ENCODE data around the gene APBB2. TPM values are rescaled to one million over a fixed set of nuclear protein-coding genes. Genes with fewer than 3 reads are reported as not detected.

Gene APBB2
- total RNA-seq, 1 experiment from 2014 or later = 80.7 TPM

GRCh38 chr4:40788331-40788730 lies 426.0 kb downstream of the APBB2 start:
- TF ChIP-seq CTCF (IDR thresholded peaks at IDR 0.05; ENCODE audit: insufficient read depth in 1 of 2, low read depth in 1 of 2, low read length in 1 of 2, severe bottlenecking in 1 of 2, unreplicated experiment in 1 of 2) = no peak

GRCh38 chr4:40785727-40786126 lies 428.6 kb downstream of the APBB2 start:
- no peak for DNase-seq
- no TSS peak for BruUV-seq (replicated peaks)
- Mint-ChIP-seq H3K9me3 (ENCODE audit: unreplicated experiment) (no peaks in the 10 kb centered on the region), H3K36me3 (ENCODE audit: insufficient read depth, unreplicated experiment) (no peaks in the 10 kb centered on the region), H3K4me1 (ENCODE audit: low read depth, unreplicated experiment) (no peaks in the 10 kb centered on the region), H3K4me3 (ENCODE audit: unreplicated experiment) (no peak overlapping the region), H3K27me3 (ENCODE audit: insufficient read depth, unreplicated experiment) (no peaks in the 10 kb centered on the region), H3K27ac (ENCODE audit: unreplicated experiment) (no peak overlapping the region)
- no peak overlapping the region for H3K4me3 ChIP-seq (ENCODE audit: low read depth, low read length)
- ChIA-PET CTCF (no interaction called here), POLR2A (no interaction called here)
- TF ChIP-seq CTCF (IDR thresholded peaks at IDR 0.05; ENCODE audit: insufficient read depth in 1 of 2, low read depth in 1 of 2, low read length in 1 of 2, severe bottlenecking in 1 of 2, unreplicated experiment in 1 of 2) = no peak
- H3K27me3 ChIP-seq (replicated peaks; ENCODE audit: control insufficient read depth, insufficient read depth, low read length) = no peaks in the 10 kb centered on the region
- H3K9me3 ChIP-seq = no peaks in the 10 kb centered on the region
- intact Hi-C loops (cut with micrococcal nuclease; ENCODE audit: unreplicated experiment) = no loop called here
- H3K36me3 ChIP-seq (ENCODE audit: control insufficient read depth, insufficient read depth, low read length) = no peaks in the 10 kb centered on the region
- H3K4me1 ChIP-seq = no peaks in the 10 kb centered on the region

More at GRCh38 chr4:40788331-40788730, 426.0 kb downstream of the APBB2 start:
- Mint-ChIP-seq H3K4me1 (ENCODE audit: low read depth, unreplicated experiment) (no peaks in the 10 kb centered on the region), H3K36me3 (ENCODE audit: insufficient read depth, unreplicated experiment) (no peaks in the 10 kb centered on the region), H3K4me3 (ENCODE audit: unreplicated experiment) (no peak overlapping the region), H3K27ac (ENCODE audit: unreplicated experiment) (no peak overlapping the region), H3K27me3 (ENCODE audit: insufficient read depth, unreplicated experiment) (no peaks in the 10 kb centered on the region), H3K9me3 (ENCODE audit: unreplicated experiment) (no peaks in the 10 kb centered on the region)
- BruUV-seq (replicated peaks) = no TSS peak
- CTCF ChIA-PET = no interaction called here
- H3K27me3 ChIP-seq (replicated peaks; ENCODE audit: control insufficient read depth, insufficient read depth, low read length) = no peaks in the 10 kb centered on the region
- H3K4me3 ChIP-seq (ENCODE audit: low read depth, low read length) = no peak overlapping the region
- H3K36me3 ChIP-seq (ENCODE audit: control insufficient read depth, insufficient read depth, low read length) = no peaks in the 10 kb centered on the region
- DNase-seq = no peak
- POLR2A ChIA-PET = no interaction called here
- H3K9me3 ChIP-seq = no peaks in the 10 kb centered on the region
- intact Hi-C loops (cut with micrococcal nuclease; ENCODE audit: unreplicated experiment) = no loop called here
- H3K4me1 ChIP-seq = no peaks in the 10 kb centered on the region

- BruUV-seq (replicated peaks) = no TSS peak
- Histone ChIP-seq H3K4me1 (no peaks in the 10 kb centered on the region), H3K9me3 (no peaks in the 10 kb centered on the region), H3K36me3 (ENCODE audit: control insufficient read depth, insufficient read depth, low read length) (no peaks in the 10 kb centered on the region; the same call in 1 of the 2 replicates), H3K27me3 (replicated peaks; ENCODE audit: control insufficient read depth, insufficient read depth, low read length) (no peaks in the 10 kb centered on the region), H3K4me3 (ENCODE audit: low read depth, low read length) (no peak overlapping the region)
- no peak for DNase-seq
- Mint-ChIP-seq H3K27me3 (ENCODE audit: insufficient read depth, unreplicated experiment) (no peaks in the 10 kb centered on the region), H3K27ac (ENCODE audit: unreplicated experiment) (no peak overlapping the region), H3K4me1 (ENCODE audit: low read depth, unreplicated experiment) (no peaks in the 10 kb centered on the region), H3K4me3 (ENCODE audit: unreplicated experiment) (no peak overlapping the region), H3K9me3 (ENCODE audit: unreplicated experiment) (no peaks in the 10 kb centered on the region), H3K36me3 (ENCODE audit: insufficient read depth, unreplicated experiment) (no peaks in the 10 kb centered on the region)
- ChIA-PET POLR2A (no interaction called here), CTCF (interaction anchor here (0.7 kb wide), 1 partner anchor 1124 kb away, joined by 3 read pairs; no protein-coding TSS in a partner anchor)
- intact Hi-C loops (cut with micrococcal nuclease; ENCODE audit: unreplicated experiment) = no loop called here
- no peak for TF ChIP-seq CTCF (IDR thresholded peaks at IDR 0.05; ENCODE audit: insufficient read depth in 1 of 2, low read depth in 1 of 2, low read length in 1 of 2, severe bottlenecking in 1 of 2, unreplicated experiment in 1 of 2)
Observed at GRCh38 chr4:40782876-40783275, 431.5 kb downstream of the APBB2 start.

Measured in Caco-2 (cell line).